Fibroblast of skin of left quadriceps (primary cell): ENCODE results near the gene R3HCC1L.
A peak's percentile ranks its signal among the peaks of the same experiment; 100 is the strongest.

ENCODE experiments used
- DNase-seq, 2 experiments: peaks; one replicate each; pipeline ENCODE4 v3.0.0-alpha.2; 2013; ENCODE audit warnings: low read depth in 2 of 2

Gene R3HCC1L

DNA sequence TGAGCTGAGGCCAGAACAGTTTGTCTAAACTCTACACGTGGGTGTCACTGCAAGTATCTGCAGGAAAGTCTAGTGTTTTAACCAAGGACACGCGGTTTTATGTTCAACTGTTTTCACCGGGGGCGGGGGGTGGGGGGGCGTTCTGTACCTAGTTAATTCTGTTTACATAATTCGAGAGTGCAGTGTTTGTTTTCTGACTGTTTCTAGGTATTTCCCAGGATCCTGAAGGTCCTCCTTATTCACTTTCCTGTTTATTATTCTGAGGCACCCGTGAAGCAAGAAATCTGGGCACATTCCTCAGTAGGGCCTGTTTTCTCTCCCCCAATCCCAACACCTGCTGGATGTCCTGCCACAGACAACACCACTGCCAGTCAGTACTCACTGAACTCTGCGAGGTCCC, 125.9 kb downstream of the R3HCC1L start:
- DNase-seq, result no peak

DNA sequence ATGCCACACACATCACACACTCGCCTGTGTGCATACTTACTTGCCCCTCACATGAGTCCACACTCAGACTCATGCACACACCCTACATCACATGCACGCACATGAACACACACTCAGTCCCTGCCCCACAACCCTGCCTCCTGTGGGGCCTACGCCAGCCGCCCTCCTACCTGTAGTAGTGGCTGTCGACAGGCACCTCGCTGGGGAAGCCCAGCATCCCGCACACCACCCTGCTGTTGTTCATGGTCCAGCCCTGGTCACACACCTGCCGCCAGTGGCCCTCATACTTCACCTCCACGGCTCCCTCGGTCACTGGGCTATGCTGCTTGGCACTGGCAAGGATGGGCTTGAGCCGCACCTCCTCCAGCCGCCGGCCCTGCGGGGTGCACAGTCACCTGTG, 126.3 kb downstream of the R3HCC1L start:
- no peak for DNase-seq

DNA sequence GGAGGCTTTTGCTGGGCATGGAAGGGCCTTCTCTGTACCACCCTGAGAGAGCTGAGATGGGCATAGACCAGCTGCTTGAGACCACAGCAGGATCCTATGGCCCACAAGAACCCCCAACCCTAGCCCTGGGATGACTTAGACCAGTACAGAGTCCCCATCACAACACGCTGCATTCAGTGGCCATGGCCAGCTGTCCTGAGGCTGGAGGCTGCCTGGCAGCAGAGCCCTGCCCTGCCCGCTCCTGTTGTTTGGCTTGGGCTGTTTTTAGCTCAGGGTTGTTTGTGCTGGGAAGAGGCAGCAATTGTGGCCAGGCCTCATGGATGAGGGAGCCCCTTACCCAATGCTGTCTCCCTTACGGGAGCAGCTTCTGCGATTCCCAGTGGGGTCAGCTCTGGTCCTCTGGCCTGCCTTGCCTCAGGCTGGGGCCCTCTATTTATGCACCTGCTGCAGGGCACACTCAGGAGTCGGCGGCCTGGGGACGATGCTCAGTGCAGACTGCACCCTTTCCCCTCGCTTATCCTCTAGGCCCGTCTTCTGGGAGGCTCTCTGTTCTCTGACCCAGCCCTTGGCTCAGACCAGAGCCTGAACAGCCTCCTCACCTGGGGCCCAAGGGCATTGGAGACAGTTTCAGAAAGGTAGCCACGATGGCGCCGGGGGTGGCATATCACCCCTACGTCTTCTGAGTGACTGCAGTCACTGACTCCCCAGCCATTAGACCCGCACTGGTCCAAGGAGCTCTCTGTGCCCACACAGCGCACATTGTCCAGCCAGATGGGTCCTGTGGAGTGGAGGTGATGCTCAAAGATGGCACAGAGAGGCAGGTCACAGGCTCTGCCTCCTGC, 127.2 kb downstream of the R3HCC1L start:
- no peak for DNase-seq

DNA sequence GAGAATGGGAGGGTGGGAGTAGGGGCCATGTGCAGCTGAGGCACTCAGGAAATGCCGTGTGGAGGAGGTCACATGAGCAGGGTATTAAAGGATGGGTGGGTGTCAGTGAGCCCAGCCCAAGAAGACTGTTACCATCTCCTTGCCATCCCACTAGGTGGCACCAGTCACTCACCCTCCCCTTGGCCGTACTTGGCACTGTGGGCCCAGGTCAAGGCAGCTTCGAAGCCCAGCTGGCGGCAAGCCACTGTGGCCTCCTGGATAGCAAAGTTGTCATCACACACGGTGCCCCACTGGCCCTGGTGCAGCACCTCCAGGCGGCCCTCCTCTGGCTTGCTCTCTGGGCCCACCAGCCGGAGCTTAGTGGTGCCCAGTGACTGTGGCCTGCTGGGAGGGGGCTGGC, 128.1 kb downstream of the R3HCC1L start:
- DNase-seq, result no peak

DNA sequence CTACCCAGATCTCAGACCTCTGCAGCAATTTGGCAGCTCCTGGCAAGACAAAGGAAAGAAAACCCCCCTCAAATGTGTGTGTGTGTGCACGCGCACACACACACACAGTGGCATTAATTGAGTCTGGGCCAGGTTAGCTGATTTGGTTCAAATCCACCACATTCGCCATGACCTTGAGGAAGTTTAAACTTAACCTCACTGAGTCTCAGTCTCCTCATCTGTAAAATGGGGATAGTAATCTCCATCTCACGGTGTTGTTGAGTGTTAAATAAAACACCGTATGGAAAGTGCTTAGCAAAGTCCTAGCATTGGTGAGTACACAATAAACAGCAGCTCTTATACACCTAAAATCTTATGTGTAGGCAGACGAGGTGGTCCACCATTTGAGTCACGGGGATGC, 128.6 kb downstream of the R3HCC1L start:
- no peak for DNase-seq

DNA sequence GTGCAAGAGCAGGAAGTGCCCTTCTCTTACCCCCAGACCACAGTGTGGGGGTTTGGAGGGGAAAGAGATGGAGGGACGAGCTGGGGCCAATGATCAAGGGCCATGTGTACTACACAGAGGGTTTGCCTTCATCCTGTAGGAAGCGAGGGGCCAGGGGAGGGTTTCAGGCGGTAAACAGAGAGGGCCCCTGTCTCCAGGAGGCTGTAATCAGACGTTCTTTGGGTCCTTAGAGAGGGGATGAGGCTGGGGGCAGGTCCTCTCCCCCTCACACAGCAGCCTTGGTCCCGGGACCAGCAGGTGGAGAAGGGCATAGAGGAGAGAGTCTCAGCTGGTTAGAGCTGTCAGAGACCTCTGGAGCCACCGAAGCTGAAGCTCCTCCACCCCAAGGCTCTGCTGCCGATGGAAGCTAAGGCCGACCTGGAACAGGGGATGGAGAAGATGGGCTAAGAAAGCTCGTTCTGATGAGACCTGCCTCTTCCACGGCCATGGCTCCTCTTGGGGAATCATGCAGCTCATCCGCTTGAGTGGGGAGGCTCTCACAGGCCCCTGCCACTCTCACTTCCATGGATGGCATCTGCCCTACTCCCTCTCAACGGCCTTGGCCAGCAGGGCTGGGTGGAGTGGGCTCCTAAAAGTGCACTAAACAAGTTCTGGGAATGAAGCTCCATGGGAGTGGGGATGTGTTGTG, 130.1 kb downstream of the R3HCC1L start:
- DNase-seq, result no peak

DNA sequence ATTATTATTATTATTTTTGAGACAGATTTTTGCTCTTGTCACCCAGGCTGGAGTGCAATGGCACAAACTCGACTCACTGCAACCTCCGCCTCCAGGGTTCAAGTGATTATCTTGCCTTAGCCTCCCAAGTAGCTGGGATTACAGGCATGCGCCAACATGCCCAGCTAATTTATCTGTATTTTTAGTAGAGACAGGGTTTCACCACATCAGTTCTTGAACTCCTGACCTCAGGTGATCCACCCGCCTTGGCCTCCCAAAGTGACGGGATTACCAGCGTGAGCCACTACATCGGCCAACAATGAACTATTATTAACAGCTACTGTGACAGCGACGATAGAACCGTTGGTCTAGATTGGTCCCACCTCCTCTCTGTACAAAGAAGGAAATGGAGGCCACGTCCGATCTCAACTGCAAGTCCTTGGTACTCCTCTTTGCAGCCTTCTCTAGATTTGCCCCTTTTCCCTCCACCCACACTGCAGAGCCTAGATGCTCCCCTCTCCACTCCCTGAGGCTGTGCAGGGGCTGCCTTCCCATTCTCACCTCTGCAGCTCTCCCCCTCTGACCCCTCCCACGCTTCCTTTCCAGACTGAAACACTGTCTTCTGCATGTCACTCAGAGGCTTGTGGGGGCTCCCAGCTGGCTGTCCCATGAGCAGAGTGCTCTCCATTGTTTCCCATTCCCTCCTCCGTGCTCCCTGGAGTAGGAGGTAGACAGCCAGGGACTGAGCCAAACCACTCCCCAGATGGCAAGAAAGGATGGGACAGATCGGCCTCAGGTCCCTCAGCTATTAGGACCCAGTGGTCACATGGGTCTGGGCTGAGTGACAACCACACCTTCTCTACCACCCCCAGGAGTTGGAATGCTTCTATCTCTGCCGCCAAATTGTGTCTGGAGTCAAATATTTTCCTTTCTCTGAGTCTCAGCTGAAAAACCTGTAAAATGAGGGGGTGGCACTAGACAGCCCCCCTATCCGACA, 131.2 kb downstream of the R3HCC1L start:
- no peak for DNase-seq

DNA sequence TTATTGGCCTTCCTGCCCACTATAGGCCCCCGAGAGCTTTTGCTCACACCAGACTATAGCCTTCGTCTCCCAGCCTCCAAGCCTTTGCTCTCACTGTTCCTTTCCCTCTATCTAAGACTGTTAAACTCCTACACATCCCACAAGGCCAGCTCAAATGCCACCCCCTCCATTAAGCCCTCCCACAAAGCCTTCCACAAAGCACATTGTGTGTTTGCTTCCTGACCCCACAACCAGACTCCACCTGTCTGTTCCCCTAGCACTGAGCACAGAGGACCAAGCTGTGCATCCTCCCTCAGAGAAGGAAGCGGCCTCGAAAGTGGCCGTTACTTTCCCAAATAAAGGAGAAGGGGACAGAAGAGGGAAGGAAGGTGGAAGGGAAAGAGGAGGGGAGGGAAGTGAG, 132.2 kb downstream of the R3HCC1L start:
- DNase-seq, result no peak

DNA sequence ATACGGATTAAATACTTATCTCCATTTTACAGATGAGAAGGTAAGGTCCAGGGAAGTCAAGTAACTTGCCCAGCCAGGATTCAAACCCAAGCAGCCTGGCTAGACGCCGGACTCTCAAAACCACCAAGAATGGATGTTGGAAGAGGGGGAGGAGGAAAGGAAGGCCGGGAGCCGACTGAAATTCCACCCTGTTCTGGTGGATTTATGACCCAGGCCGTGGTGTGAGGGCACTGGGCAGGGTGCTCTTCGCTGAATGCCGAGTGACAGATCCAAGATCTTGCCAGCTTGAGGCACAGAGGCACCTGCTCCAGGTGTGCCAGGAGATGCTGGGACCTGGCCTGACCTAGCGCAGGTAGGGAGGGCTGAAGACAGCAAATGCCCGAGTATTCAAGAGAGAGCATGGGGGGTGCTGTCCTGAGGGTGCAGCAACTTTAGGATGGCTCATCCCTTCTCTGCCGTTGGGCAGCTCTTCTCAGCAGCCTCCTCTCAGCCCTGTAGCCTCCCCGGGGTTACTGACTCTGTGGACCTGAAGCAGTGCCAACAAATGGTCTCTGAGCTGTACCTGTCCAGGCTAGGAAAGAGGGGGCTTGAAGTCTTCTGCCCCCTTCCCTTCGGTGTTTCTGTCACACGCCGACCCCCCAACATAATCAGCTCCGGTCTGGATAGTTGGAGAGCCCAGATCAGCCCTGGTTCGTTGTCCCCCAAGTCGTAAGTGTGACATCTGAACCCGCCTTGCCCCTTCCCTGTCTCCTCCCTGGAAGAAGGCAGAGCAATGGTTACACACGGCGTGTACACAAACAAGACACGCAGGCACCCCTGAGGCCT, 132.8 kb downstream of the R3HCC1L start:
- DNase-seq, result no peak

DNA sequence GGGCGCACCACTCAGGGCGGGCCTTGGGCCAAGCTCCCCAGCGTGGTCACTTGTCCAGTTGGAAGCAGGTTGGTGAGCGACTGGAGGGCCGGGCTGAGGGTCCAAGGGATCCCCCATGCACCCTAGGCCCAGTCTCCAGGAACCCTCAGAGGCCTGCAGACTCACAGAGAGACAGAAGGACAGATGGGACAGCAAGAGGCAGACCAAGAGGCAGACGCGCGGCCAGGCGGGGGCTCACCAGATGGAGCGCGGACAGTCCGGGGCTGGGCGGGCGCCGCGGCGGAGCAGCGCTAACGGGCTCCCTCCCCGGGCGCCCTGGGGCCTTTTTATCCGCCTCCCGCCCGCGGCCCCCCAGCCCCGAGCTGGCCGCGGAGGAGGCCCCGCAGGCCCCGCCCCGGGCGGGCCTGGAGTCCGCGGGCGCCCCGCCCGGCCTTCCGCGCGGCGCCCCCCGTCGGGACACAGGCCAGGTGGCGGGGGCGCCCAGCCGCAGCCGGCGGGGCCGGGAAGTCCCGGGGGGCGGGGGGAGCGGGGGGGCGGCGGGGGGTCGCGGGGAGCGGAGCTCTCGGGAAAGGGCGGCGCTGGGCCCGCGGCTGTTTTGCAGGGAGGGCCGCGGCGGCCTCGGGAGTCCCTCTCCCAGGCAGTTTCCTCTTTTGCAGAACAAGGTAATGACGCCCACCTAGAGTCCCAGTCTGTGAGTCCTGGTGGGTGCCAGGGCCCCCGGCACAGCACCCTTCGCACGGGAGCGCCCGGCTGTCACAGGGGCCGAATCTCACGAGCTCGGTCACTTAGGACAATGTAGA, 133.6 kb downstream of the R3HCC1L start, which contains the start of gene LOXL4:
Gene LOXL4, minus strand, starts transcription at position 301 of the 800 bp plus-strand sequence. CDS start 5,175 bp downstream, outside the sequence.
- no peak for DNase-seq

DNA sequence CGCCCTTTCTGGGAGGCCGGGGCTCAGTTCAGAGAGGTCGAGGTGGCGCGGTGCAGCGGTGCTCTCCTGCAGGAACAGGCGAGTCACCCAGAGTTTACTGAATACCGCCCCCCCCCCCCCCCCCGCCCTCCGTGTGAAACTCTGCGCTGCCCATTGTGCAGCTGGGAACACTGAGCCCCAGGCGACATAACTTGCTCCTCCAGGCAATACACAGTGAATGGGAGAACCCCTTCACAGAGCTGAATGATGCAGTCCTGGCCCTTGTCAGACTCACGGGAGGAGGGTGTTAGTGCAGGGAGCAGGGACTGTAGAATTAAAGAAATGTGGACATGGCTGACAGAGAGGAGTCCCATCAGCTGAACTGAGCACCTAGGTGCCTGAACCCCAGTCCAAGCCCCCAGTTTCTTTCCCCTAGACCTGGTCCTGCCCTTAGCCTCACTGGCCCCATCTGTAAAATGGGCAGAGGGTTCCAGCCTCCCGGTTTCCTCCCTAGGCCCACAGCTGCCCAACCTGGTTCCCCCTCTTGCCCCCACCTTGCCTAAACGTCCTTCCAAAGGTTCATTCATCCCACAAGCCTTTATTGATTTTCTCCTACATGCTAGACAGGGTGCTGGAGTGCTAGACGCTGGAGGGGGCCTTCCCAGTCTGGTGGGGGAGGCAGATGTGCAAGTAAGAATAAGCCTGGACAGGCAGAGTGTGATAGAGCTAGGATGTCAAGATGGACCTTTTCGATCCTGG, 134.4 kb downstream of the R3HCC1L start:
- no peak for DNase-seq

DNA sequence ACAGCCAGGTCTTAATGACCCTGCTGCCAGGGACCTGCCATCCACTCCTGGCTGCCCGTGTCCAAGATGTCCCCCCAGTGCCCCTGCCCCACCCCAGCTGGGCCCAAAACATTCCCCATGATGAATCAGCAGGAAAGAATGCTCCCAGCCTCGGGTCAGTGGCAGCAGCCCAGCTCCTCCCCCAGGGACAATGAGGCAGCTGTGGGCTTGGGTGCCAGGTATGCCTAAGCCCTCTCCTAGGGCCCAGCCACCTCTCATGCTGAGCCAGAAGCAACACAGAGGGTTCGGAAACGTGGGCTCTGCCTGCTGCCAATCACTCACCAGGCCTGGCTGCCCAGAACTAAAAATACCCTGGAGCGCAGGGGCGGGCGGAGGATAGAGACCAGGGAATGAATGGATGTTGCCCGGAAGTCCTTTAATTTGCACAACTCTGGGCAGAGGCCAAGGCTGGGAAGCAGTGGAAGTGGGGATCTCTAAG, 135.0 kb downstream of the R3HCC1L start:
- peak; percentile 52 to 54 for DNase-seq

DNA sequence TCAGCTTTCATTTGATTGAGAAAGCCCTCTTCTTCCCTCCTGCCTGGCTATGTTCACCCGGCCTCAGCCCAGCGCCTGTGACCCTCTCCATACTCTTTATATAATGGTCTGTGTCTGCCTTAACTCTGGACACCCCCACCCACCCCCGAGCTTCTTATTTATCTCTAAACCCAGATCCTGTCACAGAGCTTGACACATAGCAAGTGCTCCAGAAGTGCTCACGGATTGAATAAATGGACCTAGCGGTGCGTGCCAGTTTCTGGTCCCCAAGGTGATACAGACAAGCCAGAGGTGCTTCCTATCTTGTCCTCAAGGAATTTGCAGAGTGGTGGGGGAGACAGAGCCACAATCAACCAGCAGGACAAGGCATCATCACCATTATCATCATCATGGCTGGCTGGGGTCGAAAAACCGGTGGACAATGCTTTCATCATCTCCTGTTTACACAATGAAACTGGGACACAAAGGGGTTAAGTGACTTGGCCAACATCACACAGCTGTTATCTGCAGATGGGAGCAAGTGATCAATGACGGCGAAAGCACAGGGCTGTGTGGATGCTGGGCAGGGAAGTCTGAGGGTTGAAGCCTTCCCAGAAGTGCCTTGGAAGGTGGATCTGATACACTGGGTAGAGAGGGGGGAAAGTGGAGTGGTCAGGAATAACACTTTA, 135.8 kb downstream of the R3HCC1L start:
- no peak for DNase-seq

DNA sequence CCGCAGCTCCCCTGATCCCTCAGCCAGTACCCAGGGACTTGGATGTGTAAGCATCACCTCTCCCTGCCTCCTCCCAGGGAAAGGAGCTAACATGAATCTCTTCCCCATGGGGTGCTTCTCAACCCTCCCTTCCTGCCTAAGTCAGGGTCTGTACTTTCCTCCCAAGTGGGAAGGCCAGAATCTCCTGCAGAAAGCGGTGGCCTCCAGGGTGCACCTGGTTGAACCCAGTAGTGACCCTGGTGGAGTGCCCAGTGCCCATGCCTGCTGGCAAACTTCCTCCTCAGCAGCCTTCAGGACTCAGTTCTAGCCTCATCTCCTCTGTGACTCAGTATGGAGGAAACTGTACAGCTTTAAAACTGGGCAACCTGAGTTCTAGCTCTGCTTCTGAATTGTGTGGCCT, 136.3 kb downstream of the R3HCC1L start:
- DNase-seq, result no peak

DNA sequence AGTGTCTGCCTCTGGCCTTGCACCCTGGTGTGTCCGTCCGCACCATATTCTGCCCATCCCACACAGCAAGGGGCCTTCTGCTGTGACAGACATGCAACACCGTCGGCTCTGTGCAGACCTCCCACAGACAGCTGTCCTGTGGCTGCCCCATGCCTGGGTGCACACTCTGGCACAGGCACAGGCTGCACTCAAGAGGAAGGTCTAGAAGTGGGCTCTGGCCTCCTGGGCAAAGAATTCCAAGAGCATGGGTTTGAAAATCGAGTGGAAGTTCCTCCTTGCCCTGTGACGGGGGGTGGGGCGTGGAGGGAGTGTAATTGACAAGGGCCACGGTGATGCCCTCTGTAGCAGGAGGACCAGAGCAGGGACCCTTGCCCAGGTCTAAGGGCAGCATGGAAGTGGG, 137.8 kb downstream of the R3HCC1L start:
- no peak for DNase-seq

DNA sequence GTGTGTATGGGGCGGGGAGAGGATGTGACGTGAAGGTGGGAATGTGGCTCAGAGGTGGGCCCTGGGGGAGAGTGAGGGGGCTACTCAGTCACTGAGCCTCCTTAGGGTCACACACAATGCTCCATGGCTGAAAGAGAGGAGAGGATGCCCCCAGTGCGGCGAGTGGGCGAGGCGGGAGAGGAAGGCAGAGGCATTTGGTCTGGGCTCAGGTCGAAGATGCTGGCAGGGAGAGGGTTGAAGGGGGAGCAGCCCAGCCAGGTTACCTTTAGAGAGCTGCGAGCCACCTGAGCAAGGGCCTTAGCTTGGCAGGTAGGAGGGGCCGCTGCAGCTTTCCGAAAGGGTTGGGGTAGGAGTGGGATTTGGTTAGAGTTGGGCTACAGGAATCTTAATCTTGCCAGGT, 138.2 kb downstream of the R3HCC1L start:
- no peak for DNase-seq

DNA sequence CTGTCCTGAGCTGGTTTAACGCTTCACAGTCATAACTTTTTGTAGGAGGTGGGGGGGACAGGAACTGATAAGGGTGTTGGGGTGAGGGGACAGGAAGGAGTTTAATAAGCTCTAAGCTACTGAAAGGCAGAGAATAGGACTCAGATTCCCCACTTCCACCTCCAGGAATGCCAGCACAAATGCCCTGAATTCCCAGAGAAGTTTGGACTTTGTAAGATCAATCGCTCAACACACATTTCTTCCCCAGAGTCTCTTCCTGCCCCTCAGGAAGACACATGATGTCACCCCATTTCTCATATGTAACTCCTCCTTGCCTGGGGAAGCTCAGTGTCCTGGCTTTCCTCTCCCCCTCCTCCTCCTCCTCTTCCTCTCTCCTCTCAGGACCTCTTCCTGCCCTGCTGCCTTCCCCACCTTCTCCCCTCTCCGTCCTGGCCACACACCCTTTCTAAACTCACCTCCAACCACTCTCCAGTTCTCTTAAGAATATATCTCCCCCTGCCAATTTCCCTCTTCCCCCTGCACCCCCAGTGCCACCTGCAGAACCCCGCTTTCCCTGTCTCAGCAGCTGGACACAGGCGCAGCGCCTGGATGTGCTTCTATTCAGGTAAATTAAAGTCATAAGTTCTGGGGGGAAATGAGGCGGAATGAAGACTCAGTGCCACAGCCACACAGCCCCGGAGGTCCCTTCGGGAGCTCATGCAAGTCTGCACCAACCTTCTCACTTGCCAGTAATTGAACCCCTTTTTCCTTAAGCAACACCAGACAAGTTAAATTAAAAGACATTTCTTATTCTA, 138.8 kb downstream of the R3HCC1L start:
- no peak for DNase-seq

DNA sequence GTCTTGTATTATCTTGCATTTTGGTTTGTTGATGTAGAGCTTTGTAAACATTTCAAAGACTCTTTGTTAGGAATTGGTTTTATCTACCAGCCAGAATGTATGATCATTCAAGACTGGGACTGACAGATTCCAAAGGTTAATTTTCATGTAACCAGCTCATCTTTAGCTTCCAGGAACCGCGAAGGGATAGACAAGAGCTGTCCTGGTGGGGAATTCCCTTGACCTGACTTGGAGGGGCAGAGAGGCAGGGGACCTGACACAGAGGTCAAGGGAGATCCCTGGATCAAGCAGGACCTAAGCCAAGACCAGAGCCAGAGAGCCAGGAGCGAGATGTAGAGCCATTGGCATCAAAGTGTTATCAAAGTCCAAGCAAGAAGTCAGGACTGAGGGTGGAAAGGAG, 140.1 kb downstream of the R3HCC1L start:
- DNase-seq, result no peak
